Transverse colon (tissue), 4 donors: Measurements from ENCODE around the gene IL31. TPM values are rescaled to one million over a fixed set of nuclear protein-coding genes. Genes with fewer than 3 reads are reported as not detected.

ENCODE experiments used
- DNase-seq: peaks from one replicate; pipeline ENCODE4 v3.0.0-alpha.2; 2019
- H3K27ac ChIP-seq, 4 donors: fragments of 200-600 bp; sonication (generic); 2 replicates each; pipeline ENCODE4 v1.5.1; 2016 to 2018; ENCODE audit warnings: inconsistent platforms in 4 of 4
- H3K27me3 ChIP-seq: fragments of 200-600 bp; sonication (generic); 2 replicates; pipeline ENCODE4 v1.5.1; 2017; ENCODE audit warnings: inconsistent platforms
- H3K36me3 ChIP-seq, 4 donors: fragments of 200-600 bp; sonication (generic); 2 replicates each; pipeline ENCODE4 v1.5.1; 2017 to 2019; ENCODE audit warnings: inconsistent platforms in 4 of 4
- H3K4me1 ChIP-seq, 4 donors: fragments of 200-600 bp; sonication (generic); 2 replicates each; pipeline ENCODE4 v1.5.1; 2017 to 2020; ENCODE audit warnings: inconsistent platforms in 4 of 4
- H3K4me3 ChIP-seq, 4 donors: fragments of 200-600 bp; sonication (generic); 1 replicate in 1 of 4; 2 replicates in 3 of 4; pipeline versions ENCODE4 v1.5.1 to v1.6.1; 2017 to 2019; ENCODE audit warnings: inconsistent platforms in 4 of 4
- H3K9me3 ChIP-seq, 2 donors: fragments of 200-600 bp; sonication (generic); 2 replicates each; pipeline ENCODE4 v1.5.1; 2017 to 2019; ENCODE audit warnings: inconsistent platforms in 2 of 2
- CTCF ChIP-seq, 5 experiments: fragments of 200-600 bp in 3 of 5; fragments of 450-650 bp in 2 of 5; sonication (generic) in 3 of 5; IDR thresholded peaks; 1 replicate in 2 of 5; 2 replicates in 3 of 5; pipeline ENCODE4 v1.5.1; 2016 to 2017; ENCODE audit warnings: antibody characterized with exemption in 5 of 5, inconsistent platforms in 3 of 5, mild to moderate bottlenecking in 2 of 5, moderate library complexity in 1 of 5
- EP300 ChIP-seq: sonication (generic); formaldehyde crosslinking; IDR thresholded peaks from one replicate; pipeline ENCODE4 v1.6.1; 2017; ENCODE audit warnings: antibody characterized with exemption, low read depth
- POLR2A ChIP-seq: fragments of 450-650 bp; IDR thresholded peaks from one replicate; pipeline ENCODE4 v1.6.1; 2016; ENCODE audit warnings: antibody characterized with exemption, mild to moderate bottlenecking, moderate library complexity
- POLR2AphosphoS5 ChIP-seq, 3 donors: sonication (generic); formaldehyde crosslinking; IDR thresholded peaks; one replicate each; pipeline ENCODE4 v1.6.1; 2016; ENCODE audit warnings: antibody characterized with exemption in 3 of 3
- WGBS, 2 donors: methylation state at CpG; one replicate each; pipeline ENCODE4 v1.1.5; 2018; ENCODE audit warnings: low coverage in 1 of 2; 5-methylcytosine and 5-hydroxymethylcytosine counted together
- in situ Hi-C, 4 donors: fragments of 200-750 bp; cut with MboI; loops; one replicate each; pipeline versions ENCODE4 v1.15.0 to v1.15.1; 2017; ENCODE audit warnings: low sequenced_read_pairs in 3 of 4, low pct_ligation_motif_present in 1 of 4, low pct_unique_long_range_greater_than_20kb in 1 of 4
- intact Hi-C: fragments of 100-400 bp; cut with DNase I; formaldehyde crosslinking; loops from one replicate; pipeline ENCODE4 v1.15.1; 2023; ENCODE audit warnings: low total_unique reads
- total RNA-seq, 4 donors: library from RNA; depleted of rRNA; stranded (reverse); fragments of >200 nt; gene quantifications; one replicate each; pipeline ENCODE4 v1.1.0, GENCODE V29; 2016

The IL31 gene
- not detected for total RNA-seq

- 84 to 93% methylated on average over 3 to 17 of the region's 17 CpGs for WGBS, 2 donors
- in situ Hi-C loops: no loop called here
- no peak within 1 kb of the TSS for H3K27ac ChIP-seq
- no peaks in the 10 kb centered on the region for H3K27me3 ChIP-seq
- H3K36me3 ChIP-seq: no peaks in the 10 kb centered on the region
- TF ChIP-seq POLR2AphosphoS5 (IDR thresholded peaks at IDR 0.05) (no peak), EP300 (no peak), POLR2A (no peak), CTCF (IDR thresholded peaks at IDR 0.05) (no peak)
- intact Hi-C loops: no loop called here
- DNase-seq: no peak
- no peaks in the 10 kb centered on the region for H3K9me3 ChIP-seq
- H3K4me3 ChIP-seq: no peak within 1 kb of the TSS
- no peaks in the 10 kb centered on the region for H3K4me1 ChIP-seq
These were observed at the start of gene IL31 for GRCh38 chr12:122174155-122174845. IL31 (minus strand) TSS chr12:122174221; CDS start chr12:122174172, 49 bp downstream.

- no peak for DNase-seq
- Histone ChIP-seq H3K4me1 (no peaks in the 10 kb centered on the region), H3K27me3 (no peaks in the 10 kb centered on the region), H3K9me3 (no peaks in the 10 kb centered on the region), H3K4me3 (no peak overlapping the region), H3K36me3 (peaks cover 0 to 83% (median 35%) of the 10 kb centered on the region in 4 donors), H3K27ac (no peak overlapping the region)
- in situ Hi-C loops (no loop called here), intact Hi-C loops (no loop called here)
- WGBS, 2 donors: 100% methylated on average over 1 of the region's 1 CpG
- TF ChIP-seq EP300 (no peak), CTCF (IDR thresholded peaks at IDR 0.05) (no peak), POLR2AphosphoS5 (IDR thresholded peaks at IDR 0.05) (no peak), POLR2A (no peak)
These were observed 42.4 kb upstream of the IL31 start for GRCh38 chr12:122216445-122216844.

GRCh38 chr12:122215771-122216170 lies 41.8 kb upstream of the IL31 start:
- 88 to 92% methylated on average over 4 to 5 of the region's 5 CpGs for WGBS, 2 donors
- TF ChIP-seq CTCF (IDR thresholded peaks at IDR 0.05) (no peak), POLR2A (no peak), EP300 (no peak), POLR2AphosphoS5 (IDR thresholded peaks at IDR 0.05) (no peak)
- DNase-seq: no peak
- intact Hi-C loops: no loop called here
- no peak overlapping the region for H3K27ac ChIP-seq
- in situ Hi-C loops: no loop called here
- peaks cover 0 to 83% (median 37%) of the 10 kb centered on the region in 4 donors for H3K36me3 ChIP-seq
- H3K4me3 ChIP-seq: no peak overlapping the region
- no peaks in the 10 kb centered on the region for H3K4me1 ChIP-seq
- no peaks in the 10 kb centered on the region for H3K27me3 ChIP-seq
- no peaks in the 10 kb centered on the region for H3K9me3 ChIP-seq

- H3K9me3 ChIP-seq: no peaks in the 10 kb centered on the region
- H3K36me3 ChIP-seq: peaks cover 0 to 40% (median 14%) of the 10 kb centered on the region in 4 donors
- no peak for DNase-seq
- H3K4me1 ChIP-seq: peaks cover 0 to 13% (median 9%) of the 10 kb centered on the region in 4 donors
- intact Hi-C loops: no loop called here
- TF ChIP-seq EP300 (no peak), POLR2AphosphoS5 (IDR thresholded peaks at IDR 0.05) (no peak), CTCF (IDR thresholded peaks at IDR 0.05) (no peak)
- in situ Hi-C loops: no loop called here
- 90 to 91% methylated on average over 1 to 18 of the region's 18 CpGs for WGBS, 2 donors
- peaks cover 26% of the 10 kb centered on the region for H3K27me3 ChIP-seq
- no peak overlapping the region for H3K4me3 ChIP-seq
- H3K27ac ChIP-seq: no peak overlapping the region
These were observed 34.2 kb upstream of the IL31 start for GRCh38 chr12:122208073-122208820.
